ENCODE measurements around the gene PTPN21. TPM values are rescaled to one million over a fixed set of nuclear protein-coding genes. Genes with fewer than 3 reads are reported as not detected.

Gene PTPN21
- 42.0 TPM for total RNA-seq

DNA sequence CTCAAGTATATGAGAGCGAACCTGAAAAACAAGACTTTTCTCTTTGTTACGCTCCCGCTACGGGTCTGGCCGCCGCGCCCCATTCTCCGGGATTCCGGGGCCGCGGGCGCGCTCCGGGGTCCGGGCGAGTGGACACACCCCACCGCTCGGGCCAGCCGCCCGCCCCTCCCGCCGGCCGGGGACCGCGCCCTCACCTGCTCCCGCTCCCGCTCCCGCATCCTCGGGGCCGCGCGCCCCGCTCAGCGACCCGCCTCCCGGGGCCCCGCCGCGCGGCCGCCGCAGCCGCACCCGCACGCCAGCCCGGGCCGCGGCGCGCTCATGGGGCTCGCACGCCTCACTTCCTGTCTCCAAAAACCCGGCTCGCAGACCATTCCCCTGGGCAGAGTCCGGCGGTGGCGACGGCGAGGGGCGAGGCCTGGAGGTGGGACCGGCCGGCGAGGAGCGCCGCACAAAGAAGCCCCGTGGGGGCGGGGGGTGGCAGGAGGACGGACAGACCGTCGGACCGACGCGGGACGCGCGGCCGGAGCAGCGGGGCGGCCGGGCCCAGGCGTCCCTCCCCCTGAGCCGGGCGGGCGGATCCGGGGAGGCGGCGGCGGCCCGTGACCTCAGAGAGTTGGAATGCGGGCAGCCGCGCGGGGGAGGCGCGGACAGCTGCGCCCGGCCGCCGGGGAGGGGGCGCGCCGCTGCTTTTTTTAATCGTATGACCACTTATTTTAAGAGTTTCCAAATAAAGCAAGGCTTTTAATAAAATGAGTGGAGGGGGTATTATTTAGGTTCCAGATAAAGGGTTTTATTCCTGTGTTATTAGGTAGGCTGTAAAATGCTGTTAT is at the start of gene PTPN21:
PTPN21 (minus strand) TSS at position 551 of the 830 bp plus-strand sequence. CDS start 4,590 bp downstream, outside the sequence.

DNA sequence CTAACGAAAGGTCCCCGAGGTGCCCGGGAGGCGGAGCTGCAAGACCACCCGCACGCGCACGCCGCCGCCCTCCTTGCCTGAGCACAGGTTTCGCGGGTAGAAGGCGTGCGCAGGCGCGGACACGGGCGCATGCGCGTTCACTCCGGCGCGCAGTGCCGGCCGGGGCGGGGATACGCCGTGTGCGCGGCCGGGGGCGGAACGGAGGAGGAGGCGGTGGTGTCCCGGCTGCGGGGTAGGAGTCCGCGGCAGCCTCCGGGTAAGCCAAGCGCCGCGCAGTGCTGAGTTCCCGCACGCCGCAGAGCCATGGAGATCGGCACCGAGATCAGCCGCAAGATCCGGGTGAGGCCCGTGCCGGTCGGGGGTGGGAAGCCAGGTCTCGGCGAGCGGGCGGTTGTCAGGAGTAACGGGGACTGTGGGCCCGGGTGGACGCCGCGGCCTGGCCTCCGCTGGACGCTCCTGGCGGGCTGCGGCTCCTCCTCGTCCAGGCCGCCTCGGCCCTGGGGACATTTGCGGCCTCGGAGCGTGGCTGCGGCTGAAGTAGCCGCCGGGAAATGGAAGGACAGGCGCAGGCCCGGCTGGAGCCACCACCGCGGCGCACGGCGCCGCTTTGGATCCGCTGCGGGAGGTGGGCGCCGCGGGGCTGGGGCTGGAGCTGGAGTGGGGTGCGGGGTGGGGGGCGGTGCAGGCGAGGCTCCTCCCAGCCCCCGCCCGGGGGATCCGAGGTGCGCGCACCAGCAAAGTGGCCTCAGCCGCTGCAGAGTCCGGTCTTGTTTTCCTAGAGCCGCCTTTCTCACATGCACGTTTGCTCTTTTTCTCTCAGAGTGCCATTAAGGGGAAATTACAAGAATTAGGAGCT is 8.3 kb upstream of the PTPN21 start, which contains the start of gene ZC3H14:
ZC3H14 (plus strand) TSS at position 207 of the 856 bp plus-strand sequence; CDS start at position 304, 97 bp downstream.

Small RNA genes lying within 50 kb of the gene (small RNA-seq; reads per million reads assigned to genes)
- not detected for gene RNU4-22P (ENCODE audit: low replicate concordance)

Other genes starting within 250 kb of the PTPN21 start
- gene KCNK10, start 231.7 kb downstream of the PTPN21 start, total RNA-seq: 0.12 TPM
- 25.7 TPM for gene SPATA7, start 169.3 kb downstream of the PTPN21 start, total RNA-seq
- gene ZC3H14, start 8.0 kb upstream of the PTPN21 start, total RNA-seq: 66.9 TPM
- gene EML5, start 237.9 kb upstream of the PTPN21 start, total RNA-seq: 6.5 TPM

Data from metanephros (tissue), 2 donors.